Measurements from ENCODE around the gene SLBP.

SLBP gene

DNA sequence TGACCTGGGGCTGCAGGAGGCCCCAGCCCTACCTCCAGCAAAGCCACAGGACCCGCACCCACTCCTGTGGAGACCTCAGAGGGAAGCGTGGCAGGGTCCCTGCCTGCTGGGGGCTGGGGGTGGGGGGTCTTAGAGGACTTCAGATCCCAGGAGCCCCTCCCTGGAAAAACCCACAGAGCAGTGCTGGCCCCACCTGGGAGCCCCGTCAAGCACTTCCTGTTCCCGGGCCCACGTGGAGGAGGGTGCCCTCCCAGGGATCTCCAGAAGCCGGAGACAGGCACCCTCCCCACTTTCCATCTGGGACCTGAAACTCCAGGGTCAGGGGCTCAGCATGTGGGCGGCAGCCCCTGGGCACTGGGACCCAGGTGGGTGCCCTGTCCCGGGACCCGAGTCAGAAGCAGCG is 41.2 kb upstream of the SLBP start:
- Histone ChIP-seq H4K20me1 (ENCODE audit: low read depth, low read length) (no peaks in the 10 kb centered on the region), H3K79me2 (ENCODE audit: insufficient read depth, low read length) (no peaks in the 10 kb centered on the region), H3K27me3 (ENCODE audit: low read length) (no peaks in the 10 kb centered on the region), H3K27ac (ENCODE audit: low read depth, low read length) (no peak overlapping the region), H3K9ac (ENCODE audit: low read length) (no peak overlapping the region), H3K4me3 (ENCODE audit: insufficient read depth, low read length, poor library complexity, severe bottlenecking) (no peak overlapping the region), H3K9me3 (ENCODE audit: insufficient read depth, low read length) (no peaks in the 10 kb centered on the region), H3K9me2 (replicated peaks; ENCODE audit: insufficient read depth, low read length) (no peaks in the 10 kb centered on the region), H3K4me2 (ENCODE audit: low read depth, low read length, poor library complexity, severe bottlenecking) (no peak overlapping the region), H2AFZ (ENCODE audit: low read depth, low read length, severe bottlenecking) (no peak overlapping the region), H3K36me3 (ENCODE audit: low read length) (no peaks in the 10 kb centered on the region), H3F3A (ENCODE audit: insufficient read depth) (no peaks in the 10 kb centered on the region)
- no peak for TF ChIP-seq EZH2phosphoT487 (conservative IDR thresholded peaks at IDR 0.05; ENCODE audit: low read length)
- TF ChIP-seq, protein P1, sequence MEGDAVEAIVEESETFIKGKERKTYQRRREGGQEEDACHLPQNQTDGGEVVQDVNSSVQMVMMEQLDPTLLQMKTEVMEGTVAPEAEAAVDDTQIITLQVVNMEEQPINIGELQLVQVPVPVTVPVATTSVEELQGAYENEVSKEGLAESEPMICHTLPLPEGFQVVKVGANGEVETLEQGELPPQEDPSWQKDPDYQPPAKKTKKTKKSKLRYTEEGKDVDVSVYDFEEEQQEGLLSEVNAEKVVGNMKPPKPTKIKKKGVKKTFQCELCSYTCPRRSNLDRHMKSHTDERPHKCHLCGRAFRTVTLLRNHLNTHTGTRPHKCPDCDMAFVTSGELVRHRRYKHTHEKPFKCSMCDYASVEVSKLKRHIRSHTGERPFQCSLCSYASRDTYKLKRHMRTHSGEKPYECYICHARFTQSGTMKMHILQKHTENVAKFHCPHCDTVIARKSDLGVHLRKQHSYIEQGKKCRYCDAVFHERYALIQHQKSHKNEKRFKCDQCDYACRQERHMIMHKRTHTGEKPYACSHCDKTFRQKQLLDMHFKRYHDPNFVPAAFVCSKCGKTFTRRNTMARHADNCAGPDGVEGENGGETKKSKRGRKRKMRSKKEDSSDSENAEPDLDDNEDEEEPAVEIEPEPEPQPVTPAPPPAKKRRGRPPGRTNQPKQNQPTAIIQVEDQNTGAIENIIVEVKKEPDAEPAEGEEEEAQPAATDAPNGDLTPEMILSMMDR (IDR thresholded peaks at IDR 0.05; ENCODE audit: insufficient read depth, low read length, poor library complexity, severe bottlenecking), result no peak

DNA sequence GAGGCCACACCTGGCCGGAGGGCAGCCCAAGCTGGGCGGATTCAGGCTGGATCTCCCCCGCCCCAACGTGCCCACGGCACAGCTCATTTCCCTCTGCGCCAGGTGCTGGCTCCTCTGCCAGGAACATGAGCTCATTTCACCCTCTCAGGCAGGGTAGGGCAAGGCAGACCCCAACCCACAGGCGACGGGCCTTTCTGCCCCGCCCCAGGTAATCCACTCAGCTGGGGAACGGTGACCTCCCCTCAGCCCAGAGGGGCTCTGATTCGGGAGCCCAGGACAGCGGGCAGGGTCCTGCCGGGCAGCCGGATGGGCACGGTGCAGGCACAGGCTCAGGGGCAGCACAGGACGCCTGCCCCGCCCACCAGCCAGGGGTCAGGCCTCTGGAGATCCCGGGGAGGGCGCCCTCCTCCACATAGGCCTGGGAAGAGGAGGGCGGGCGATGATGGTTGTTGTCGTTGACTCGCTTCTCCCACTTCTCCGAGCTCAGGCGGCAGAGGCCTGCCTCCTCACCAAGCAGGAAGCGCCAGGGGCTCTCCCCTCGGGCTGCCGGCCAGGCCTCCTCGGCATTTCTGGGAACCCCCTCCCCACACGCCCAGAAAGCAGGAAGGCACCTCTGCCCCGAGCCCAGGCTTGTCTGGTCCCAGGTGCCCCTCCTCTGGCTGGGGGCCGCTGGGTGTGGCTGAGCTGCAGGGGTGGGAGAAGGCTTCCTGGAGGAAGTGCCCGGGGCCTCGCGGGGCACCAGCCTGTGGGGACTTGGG is 40.3 kb upstream of the SLBP start:
- Histone ChIP-seq H3K27ac (ENCODE audit: low read depth, low read length) (no peak overlapping the region), H3K9me2 (replicated peaks; ENCODE audit: insufficient read depth, low read length) (no peaks in the 10 kb centered on the region), H3K36me3 (ENCODE audit: low read length) (no peaks in the 10 kb centered on the region), H3K27me3 (ENCODE audit: low read length) (no peaks in the 10 kb centered on the region), H3K4me3 (ENCODE audit: insufficient read depth, low read length, poor library complexity, severe bottlenecking) (no peak overlapping the region), H3K9ac (ENCODE audit: low read length) (no peak overlapping the region), H2AFZ (ENCODE audit: low read depth, low read length, severe bottlenecking) (no peak overlapping the region), H3K9me3 (ENCODE audit: insufficient read depth, low read length) (no peaks in the 10 kb centered on the region), H3K4me2 (ENCODE audit: low read depth, low read length, poor library complexity, severe bottlenecking) (no peak overlapping the region), H4K20me1 (ENCODE audit: low read depth, low read length) (no peaks in the 10 kb centered on the region), H3F3A (ENCODE audit: insufficient read depth) (no peaks in the 10 kb centered on the region), H3K79me2 (ENCODE audit: insufficient read depth, low read length) (no peaks in the 10 kb centered on the region)
- TF ChIP-seq, protein P1 (IDR thresholded peaks at IDR 0.05; ENCODE audit: insufficient read depth, low read length, poor library complexity, severe bottlenecking), result no peak
- no peak for TF ChIP-seq EZH2phosphoT487 (conservative IDR thresholded peaks at IDR 0.05; ENCODE audit: low read length)

DNA sequence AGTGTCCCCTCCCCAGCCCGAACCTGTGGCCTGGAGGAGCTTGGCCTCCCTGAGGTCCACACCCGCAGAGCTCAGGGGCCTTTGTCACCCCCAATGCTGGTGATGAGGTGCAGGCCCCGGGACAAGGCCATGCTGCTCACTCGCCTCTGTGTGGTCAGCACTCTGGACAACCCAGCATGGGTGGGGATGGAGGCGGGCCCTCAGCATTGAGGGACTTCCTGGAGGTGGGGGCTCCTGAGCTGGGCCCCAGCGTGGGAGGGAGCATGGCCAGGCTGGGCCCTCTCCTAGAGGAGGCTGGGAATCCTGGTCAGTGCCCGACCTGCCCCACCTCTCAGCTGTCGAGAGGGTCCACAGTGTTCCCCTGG is 39.8 kb upstream of the SLBP start:
- H3K27ac ChIP-seq (ENCODE audit: low read depth, low read length), result no peak overlapping the region
- H3K4me3 ChIP-seq (ENCODE audit: insufficient read depth, low read length, poor library complexity, severe bottlenecking), result no peak overlapping the region
- H3F3A ChIP-seq (ENCODE audit: insufficient read depth), result no peaks in the 10 kb centered on the region
- H3K36me3 ChIP-seq (ENCODE audit: low read length), result no peaks in the 10 kb centered on the region
- H3K9ac ChIP-seq (ENCODE audit: low read length), result no peak overlapping the region
- H3K9me3 ChIP-seq (ENCODE audit: insufficient read depth, low read length), result no peaks in the 10 kb centered on the region
- no peaks in the 10 kb centered on the region for H3K9me2 ChIP-seq (replicated peaks; ENCODE audit: insufficient read depth, low read length)
- H2AFZ ChIP-seq (ENCODE audit: low read depth, low read length, severe bottlenecking), result no peak overlapping the region
- H3K79me2 ChIP-seq (ENCODE audit: insufficient read depth, low read length), result no peaks in the 10 kb centered on the region
- TF ChIP-seq EZH2phosphoT487 (conservative IDR thresholded peaks at IDR 0.05; ENCODE audit: low read length), result no peak
- TF ChIP-seq, protein P1 (IDR thresholded peaks at IDR 0.05; ENCODE audit: insufficient read depth, low read length, poor library complexity, severe bottlenecking), result no peak
- no peaks in the 10 kb centered on the region for H3K27me3 ChIP-seq (ENCODE audit: low read length)
- H4K20me1 ChIP-seq (ENCODE audit: low read depth, low read length), result no peaks in the 10 kb centered on the region
- H3K4me2 ChIP-seq (ENCODE audit: low read depth, low read length, poor library complexity, severe bottlenecking), result no peak overlapping the region
